HCT116 (cell line): Measurements from ENCODE around the gene GALT.

ENCODE experiments used
- EZH2 ChIP-seq: fragments of 200-600 bp; sonication (generic); IDR thresholded peaks from 2 replicates; pipeline ENCODE4 v1.6.1; 2017; ENCODE audit warnings: antibody characterized with exemption, mixed run types
- SIN3A ChIP-seq: IDR thresholded peaks from 2 replicates; pipeline ENCODE4 v1.6.1; 2012; ENCODE audit warnings: low read depth
- TF ChIP-seq, protein P1 (sequence below), 3 experiments: fragments of 200-600 bp in 1 of 3; sonication (generic) in 1 of 3; IDR thresholded peaks in 2 of 3; conservative IDR thresholded peaks in 1 of 3; 2 replicates each; pipeline ENCODE4 v1.5.1; 2012 to 2017; ENCODE audit warnings: low read depth in 2 of 3, low read length in 2 of 3, antibody characterized with exemption in 1 of 3, borderline replicate concordance in 1 of 3, control low read depth in 1 of 3, mild to moderate bottlenecking in 1 of 3, mixed read lengths in 1 of 3, mixed run types in 1 of 3, moderate library complexity in 1 of 3; ENCODE audit not compliant: insufficient read depth in 1 of 3

GRCh38 chr9:34600908-34601307, 45.6 kb upstream of the GALT start:
- TF ChIP-seq, protein P1, sequence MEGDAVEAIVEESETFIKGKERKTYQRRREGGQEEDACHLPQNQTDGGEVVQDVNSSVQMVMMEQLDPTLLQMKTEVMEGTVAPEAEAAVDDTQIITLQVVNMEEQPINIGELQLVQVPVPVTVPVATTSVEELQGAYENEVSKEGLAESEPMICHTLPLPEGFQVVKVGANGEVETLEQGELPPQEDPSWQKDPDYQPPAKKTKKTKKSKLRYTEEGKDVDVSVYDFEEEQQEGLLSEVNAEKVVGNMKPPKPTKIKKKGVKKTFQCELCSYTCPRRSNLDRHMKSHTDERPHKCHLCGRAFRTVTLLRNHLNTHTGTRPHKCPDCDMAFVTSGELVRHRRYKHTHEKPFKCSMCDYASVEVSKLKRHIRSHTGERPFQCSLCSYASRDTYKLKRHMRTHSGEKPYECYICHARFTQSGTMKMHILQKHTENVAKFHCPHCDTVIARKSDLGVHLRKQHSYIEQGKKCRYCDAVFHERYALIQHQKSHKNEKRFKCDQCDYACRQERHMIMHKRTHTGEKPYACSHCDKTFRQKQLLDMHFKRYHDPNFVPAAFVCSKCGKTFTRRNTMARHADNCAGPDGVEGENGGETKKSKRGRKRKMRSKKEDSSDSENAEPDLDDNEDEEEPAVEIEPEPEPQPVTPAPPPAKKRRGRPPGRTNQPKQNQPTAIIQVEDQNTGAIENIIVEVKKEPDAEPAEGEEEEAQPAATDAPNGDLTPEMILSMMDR (IDR thresholded peaks at IDR 0.05 in 2 of 3, conservative IDR thresholded peaks at IDR 0.05 in 1 of 3; ENCODE audit: borderline replicate concordance in 1 of 3, insufficient read depth in 1 of 3, low read depth in 2 of 3, low read length in 2 of 3) = no peak
- TF ChIP-seq EZH2 = no peak
- TF ChIP-seq SIN3A = no peak
